Measurements from ENCODE around the gene ZNF234. TPM values are rescaled to one million over a fixed set of nuclear protein-coding genes. Genes with fewer than 3 reads are reported as not detected.
"Not testable (repeated sequence)": the region's sequence is repeated elsewhere in the genome, so short reads cannot be mapped to it uniquely, and the experiment has no call there.

ZNF234 gene
- total and polyA plus RNA-seq, 4 donors = 1.1 to 5.2 (median 3.2) TPM

- H3K4me3 ChIP-seq (ENCODE audit: low read depth in 1 of 3, low read length in 3 of 3) = no peak overlapping the region
- TF ChIP-seq YY1 (IDR thresholded peaks at IDR 0.05) = no peak
- no peak for TF ChIP-seq TAF1 (conservative IDR thresholded peaks at IDR 0.05)
- no peak for TF ChIP-seq REST (IDR thresholded peaks at IDR 0.05)
- no peak for TF ChIP-seq NR2F2 (IDR thresholded peaks at IDR 0.05)
- no peak for TF ChIP-seq ZBTB33 (IDR thresholded peaks at IDR 0.05)
- TF ChIP-seq RXRA (IDR thresholded peaks at IDR 0.05) = no peak
- peaks cover 0 to 3% (median 0%) of the 10 kb centered on the region in 4 donors for H3K27me3 ChIP-seq (ENCODE audit: control insufficient read depth in 4 of 4, insufficient read depth in 4 of 4, low read length in 3 of 4)
- 91% methylated on average over 1 of the region's 1 CpG for WGBS
- H3K9me3 ChIP-seq (ENCODE audit: control insufficient read depth in 4 of 4, low read length in 3 of 4) = peaks cover 5 to 40% (median 14%) of the 10 kb centered on the region in 4 donors
- no peak overlapping the region for H3K9ac ChIP-seq (ENCODE audit: low read depth in 1 of 2, low read length in 2 of 2)
- DNase-seq (ENCODE audit: low spot score) = no peak
- peaks cover 0 to 5% (median 0%) of the 10 kb centered on the region in 4 donors for H3K36me3 ChIP-seq (ENCODE audit: control insufficient read depth in 4 of 4, insufficient read depth in 3 of 4, low read depth in 1 of 4, low read length in 3 of 4)
- H3K27ac ChIP-seq (ENCODE audit: low read depth in 1 of 2, low read length in 2 of 2) = no peak overlapping the region
- H3K4me1 ChIP-seq (ENCODE audit: control insufficient read depth in 4 of 4, insufficient read depth in 4 of 4, low read length in 3 of 4) = peaks cover 0 to 3% (median 0%) of the 10 kb centered on the region in 4 donors
Observed at GRCh38 chr19:44202470-44202869, 61.1 kb downstream of the ZNF234 start.

DNA sequence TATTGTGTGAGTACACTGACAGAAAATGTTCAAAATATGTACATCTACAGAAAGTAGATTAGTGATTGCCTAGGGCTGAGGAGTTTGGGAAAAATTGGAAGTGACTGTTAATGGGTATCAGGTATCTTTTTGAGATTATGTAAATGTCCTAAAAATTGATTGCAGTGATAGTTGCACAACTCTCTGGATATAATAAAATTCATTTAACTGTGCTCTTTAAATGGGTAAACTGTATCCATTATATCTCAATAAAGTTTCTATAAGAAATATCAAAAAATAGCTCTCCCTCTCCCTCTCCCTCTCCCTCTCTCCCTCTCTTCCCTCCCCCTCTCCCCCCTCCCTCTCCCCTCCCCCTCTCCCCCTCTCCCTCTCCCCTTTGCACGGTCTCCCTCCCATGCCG, 61.6 kb downstream of the ZNF234 start:
- Histone ChIP-seq H3K4me1 (ENCODE audit: control insufficient read depth in 4 of 4, insufficient read depth in 4 of 4, low read length in 3 of 4) (peaks cover 0 to 8% (median 2%) of the 10 kb centered on the region in 4 donors), H3K27me3 (ENCODE audit: control insufficient read depth in 4 of 4, insufficient read depth in 4 of 4, low read length in 3 of 4) (peaks cover 0 to 3% (median 0%) of the 10 kb centered on the region in 4 donors), H3K4me3 (ENCODE audit: low read depth in 1 of 3, low read length in 3 of 3) (no peak overlapping the region), H3K36me3 (ENCODE audit: control insufficient read depth in 4 of 4, insufficient read depth in 3 of 4, low read depth in 1 of 4, low read length in 3 of 4) (peaks cover 0 to 5% (median 0%) of the 10 kb centered on the region in 4 donors), H3K27ac (ENCODE audit: low read depth in 1 of 2, low read length in 2 of 2) (no peak overlapping the region), H3K9me3 (ENCODE audit: control insufficient read depth in 4 of 4, low read length in 3 of 4) (peaks cover 5 to 36% (median 14%) of the 10 kb centered on the region in 4 donors), H3K9ac (ENCODE audit: low read depth in 1 of 2, low read length in 2 of 2) (no peak overlapping the region)
- WGBS = no CpG with 5 or more reads among the region's 2 CpGs
- no peak for DNase-seq (ENCODE audit: low spot score)
- TF ChIP-seq HNF4G (IDR thresholded peaks at IDR 0.05) (no peak), REST (IDR thresholded peaks at IDR 0.05) (no peak), MAX (IDR thresholded peaks at IDR 0.05) (no peak), ZBTB33 (IDR thresholded peaks at IDR 0.05) (no peak), FOXA1 (IDR thresholded peaks at IDR 0.05) (no peak), SP1 (IDR thresholded peaks at IDR 0.05) (no peak), JUND (IDR thresholded peaks at IDR 0.05) (no peak), YY1 (IDR thresholded peaks at IDR 0.05) (no peak), TAF1 (conservative IDR thresholded peaks at IDR 0.05) (no peak), RXRA (IDR thresholded peaks at IDR 0.05) (no peak), HNF4A (conservative IDR thresholded peaks at IDR 0.05) (no peak)

DNA sequence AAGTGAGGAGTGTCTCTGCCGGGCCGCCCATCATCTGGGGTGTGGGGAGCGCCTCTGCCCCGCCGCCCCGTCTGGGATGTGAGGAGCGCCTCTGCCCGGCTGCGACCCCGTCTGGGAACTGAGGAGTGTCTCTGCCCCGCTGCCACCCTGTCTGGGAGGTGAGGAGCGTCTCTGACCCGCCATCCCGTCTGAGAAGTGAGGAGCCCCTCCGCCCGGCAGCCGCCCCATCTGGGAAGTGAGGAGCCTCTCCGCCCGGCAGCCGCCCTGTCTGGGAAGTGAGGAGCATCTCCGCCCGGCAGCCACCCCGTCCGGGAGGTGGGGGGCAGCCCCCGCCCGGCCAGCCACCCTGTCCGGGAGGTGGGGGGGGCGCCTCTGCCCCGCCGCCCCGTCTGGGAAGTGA, 62.5 kb downstream of the ZNF234 start:
- H3K9ac ChIP-seq (ENCODE audit: low read depth in 1 of 2, low read length in 2 of 2); H3K4me1 ChIP-seq (ENCODE audit: control insufficient read depth in 4 of 4, insufficient read depth in 4 of 4, low read length in 3 of 4); H3K27me3 ChIP-seq (ENCODE audit: control insufficient read depth in 4 of 4, insufficient read depth in 4 of 4, low read length in 3 of 4); DNase-seq (ENCODE audit: low spot score); H3K27ac ChIP-seq (ENCODE audit: low read depth in 1 of 2, low read length in 2 of 2); H3K36me3 ChIP-seq (ENCODE audit: control insufficient read depth in 4 of 4, insufficient read depth in 3 of 4, low read depth in 1 of 4, low read length in 3 of 4); H3K4me3 ChIP-seq (ENCODE audit: low read depth in 1 of 3, low read length in 3 of 3): not testable (repeated sequence)
- peaks cover 5 to 31% (median 12%) of the 10 kb centered on the region in 4 donors for H3K9me3 ChIP-seq (ENCODE audit: control insufficient read depth in 4 of 4, low read length in 3 of 4)
- WGBS = 93% methylated on average over 31 of the region's 31 CpGs

Measured in liver (tissue), 9 donors.